ENCODE results near the gene FARP1.

GRCh38 chr13:98219685-98220084, 76.8 kb downstream of the FARP1 start:
- TF ChIP-seq CTCF (IDR thresholded peaks at IDR 0.05) (no peak), POLR2A (IDR thresholded peaks at IDR 0.05) (no peak)
